HepG2 (cell line): Measurements from ENCODE around the gene GLIS1. TPM values are rescaled to one million over a fixed set of nuclear protein-coding genes. Genes with fewer than 3 reads are reported as not detected.

Experiments used
- ATAC-seq: fragments of 200-7000 bp; cut with Tn5 transposase; 3 replicates; pipeline ENCODE4 v1.9.1; 2020; ENCODE audit warnings: mild to moderate bottlenecking, moderate library complexity
- BruUV-seq: library from RNA; stranded (reverse); fragments of 400-500 nt; replicated peaks from 2 replicates; lab custom pipeline; 2021; lab: Mats Ljungman, UMichigan
- CTCF ChIA-PET: fragments of 300-600 bp; formaldehyde crosslinking; extraction: SDS; loops from one replicate; lab custom pipeline; 2021; ENCODE audit warnings: low total read pairs, inconsistent platforms, low intra/inter-chr PET ratio; lab: Yijun Ruan, JAX
- POLR2A ChIA-PET: fragments of 350-600 bp; sonication (Branson Sonifier 250); formaldehyde crosslinking; loops from one replicate; lab custom pipeline; 2020; ENCODE audit warnings: antibody characterized with exemption, inconsistent platforms; lab: Yijun Ruan, JAX
- DNase-seq: peaks from one replicate; pipeline ENCODE4 v3.0.0-alpha.2; 2015; ENCODE audit warnings: low spot score
- FAIRE-seq: peaks from 3 replicates; lab custom pipeline; 2011; peaks lifted over from hg19 to GRCh38; lab: Jason Lieb, UNC
- H2AFZ ChIP-seq: one replicate; pipeline ENCODE4 v1.6.1; 2011; ENCODE audit warnings: low read length, inconsistent platforms
- H3K27ac ChIP-seq: fragments of 300-600 bp; 3 replicates; pipeline ENCODE4 v1.8.0; 2011; ENCODE audit warnings: mixed run types, mild to moderate bottlenecking, mixed read lengths, low read length, inconsistent platforms; ENCODE audit not compliant: insufficient read depth; ENCODE audit errors: extremely low read length
- H3K27me3 ChIP-seq, 2 experiments: fragments of 200-600 bp in 1 of 2; 2 replicates in 1 of 2; 3 replicates in 1 of 2; pipeline versions ENCODE4 v1.6.0 to v1.8.0; 2011; ENCODE audit warnings: low read length in 2 of 2, mild to moderate bottlenecking in 2 of 2, moderate library complexity in 2 of 2, inconsistent platforms in 1 of 2; ENCODE audit not compliant: insufficient read depth in 2 of 2, control insufficient read depth in 1 of 2
- H3K36me3 ChIP-seq, 2 experiments: fragments of 200-600 bp in 1 of 2; replicated peaks in 1 of 2; 2 replicates in 1 of 2; 3 replicates in 1 of 2; pipeline versions ENCODE4 v1.5.1 to v1.8.0; 2011; ENCODE audit warnings: low read length in 2 of 2, inconsistent platforms in 1 of 2; ENCODE audit not compliant: insufficient read depth in 2 of 2, control insufficient read depth in 1 of 2
- H3K4me1 ChIP-seq: 2 replicates; pipeline ENCODE4 v1.5.1; 2012; ENCODE audit warnings: low read length, inconsistent platforms; ENCODE audit not compliant: insufficient read depth
- H3K4me2 ChIP-seq: 2 replicates; pipeline ENCODE4 v1.6.0; 2011; ENCODE audit warnings: low read depth, low read length, inconsistent platforms
- H3K4me3 ChIP-seq, 3 experiments: fragments of 200-600 bp in 1 of 3; sonication (generic), shearing (Covaris generic) in 1 of 3; replicated peaks in 1 of 3; 2 replicates each; pipeline ENCODE4 v1.5.1; 2011 to 2016; ENCODE audit warnings: low read length in 3 of 3, inconsistent platforms in 2 of 3, low read depth in 2 of 3, mild to moderate bottlenecking in 2 of 3, control low read depth in 1 of 3, mixed read lengths in 1 of 3; ENCODE audit not compliant: insufficient read depth in 1 of 3
- H3K79me2 ChIP-seq: one replicate; pipeline ENCODE4 v1.6.1; 2011; ENCODE audit warnings: low read length, inconsistent platforms; ENCODE audit not compliant: insufficient read depth
- H3K9ac ChIP-seq: 2 replicates; pipeline ENCODE4 v1.6.0; 2011; ENCODE audit warnings: mild to moderate bottlenecking, low read depth, low read length, inconsistent platforms; ENCODE audit not compliant: insufficient read depth
- H3K9me3 ChIP-seq: 2 replicates; pipeline ENCODE4 v1.5.1; 2012; ENCODE audit warnings: mild to moderate bottlenecking, low read length
- H4K20me1 ChIP-seq: 2 replicates; pipeline ENCODE4 v1.6.0; 2011; ENCODE audit warnings: inconsistent platforms, mild to moderate bottlenecking, low read length, moderate library complexity; ENCODE audit not compliant: insufficient read depth
- ATF7-NPFF ChIP-seq: sonication (generic); formaldehyde crosslinking; IDR thresholded peaks from 2 replicates; pipeline ENCODE4 v1.8.1; 2023; ENCODE audit warnings: mild to moderate bottlenecking, low read depth, missing genetic modification reagents, moderate library complexity
- DNMT1 ChIP-seq: sonication (generic); formaldehyde crosslinking; IDR thresholded peaks from 2 replicates; pipeline ENCODE4 v1.5.1; 2020; ENCODE audit warnings: mild to moderate bottlenecking, missing genetic modification reagents
- HNRNPLL ChIP-seq: fragments of 200-400 bp; formaldehyde crosslinking; IDR thresholded peaks from 2 replicates; pipeline ENCODE4 v1.6.1; 2017; ENCODE audit warnings: mild to moderate bottlenecking, low read depth, low read length; ENCODE audit not compliant: poor library complexity, severe bottlenecking
- HOXA5 ChIP-seq: sonication (generic); formaldehyde crosslinking; IDR thresholded peaks from 2 replicates; pipeline ENCODE4 v1.4.0; 2020; ENCODE audit warnings: missing genetic modification reagents
- MAFG ChIP-seq: sonication (generic); formaldehyde crosslinking; IDR thresholded peaks from 2 replicates; pipeline ENCODE4 v1.5.1; 2020; ENCODE audit warnings: mild to moderate bottlenecking, missing genetic modification reagents
- ONECUT2 ChIP-seq: sonication (generic); formaldehyde crosslinking; IDR thresholded peaks from 2 replicates; pipeline ENCODE4 v1.4.0; 2020; ENCODE audit warnings: missing genetic modification reagents
- RAD21 ChIP-seq: fragments of 450-650 bp; formaldehyde crosslinking; IDR thresholded peaks from 2 replicates; pipeline ENCODE4 v1.5.0; 2020; ENCODE audit warnings: mild to moderate bottlenecking
- REPIN1 ChIP-seq: sonication (generic); formaldehyde crosslinking; IDR thresholded peaks from 2 replicates; pipeline ENCODE4 v1.8.0; 2022; ENCODE audit warnings: missing genetic modification reagents, low read depth, mild to moderate bottlenecking, borderline replicate concordance
- RNF2 ChIP-seq: fragments of 450-650 bp; conservative IDR thresholded peaks from 2 replicates; pipeline ENCODE4 v1.6.1; 2016; ENCODE audit warnings: low read depth
- SMC3 ChIP-seq: IDR thresholded peaks from 2 replicates; pipeline ENCODE4 v1.6.1; 2011; ENCODE audit warnings: low read length, improper control_type of control experiment
- ZFX ChIP-seq: sonication (generic); formaldehyde crosslinking; IDR thresholded peaks from 2 replicates; pipeline ENCODE4 v1.4.0; 2020; ENCODE audit warnings: mild to moderate bottlenecking, low read depth, missing genetic modification reagents, moderate library complexity
- ZNF264 ChIP-seq: sonication (generic); formaldehyde crosslinking; IDR thresholded peaks from 2 replicates; pipeline ENCODE4 v1.4.0; 2020; ENCODE audit warnings: missing genetic modification reagents
- ZNF441 ChIP-seq: sonication (generic); formaldehyde crosslinking; IDR thresholded peaks from 2 replicates; pipeline ENCODE4 v1.7.0; 2021; ENCODE audit warnings: missing genetic modification reagents, borderline replicate concordance
- ZNF446 ChIP-seq: sonication (generic); formaldehyde crosslinking; IDR thresholded peaks from 2 replicates; pipeline ENCODE4 v1.5.0; 2020; ENCODE audit warnings: mild to moderate bottlenecking, missing genetic modification reagents
- ZNF460 ChIP-seq: sonication (generic); formaldehyde crosslinking; IDR thresholded peaks from 2 replicates; pipeline ENCODE4 v1.5.1; 2020; ENCODE audit warnings: missing genetic modification reagents, mild to moderate bottlenecking, borderline replicate concordance
- WGBS: methylation state at CpG from one replicate; pipeline ENCODE4 v1.1.6; 2017; ENCODE audit warnings: low lambda C conversion rate; 5-methylcytosine and 5-hydroxymethylcytosine counted together
- in situ Hi-C: cut with HindIII; loops from 2 replicates; pipeline ENCODE4 v1.10.0; 2017; ENCODE audit warnings: low pct_unique_long_range_greater_than_20kb; ENCODE audit not compliant: extremely low pct_ligation_motif_present
- intact Hi-C: fragments of 100-400 bp; cut with micrococcal nuclease; formaldehyde crosslinking; loops from one replicate; pipeline ENCODE4 v1.10.0; 2022; ENCODE audit not compliant: unreplicated experiment
- polyA plus RNA-seq, 8 experiments: library from polyadenylated mRNA; depleted of rRNA in 3 of 8; stranded (reverse) in 7 of 8; unstranded in 1 of 8; fragments of >200 nt; fragmentation: Illumina TruSeq in 4 of 8; extraction: Trizol in 4 of 8; gene quantifications; 2 replicates each; pipeline versions ENCODE4 v1.2.1 to v1.2.3, GENCODE V29; 2011 to 2016; ENCODE audit warnings: low read depth in 4 of 8, missing spikeins in 1 of 8, mixed read lengths in 1 of 8; ENCODE audit not compliant: insufficient read depth in 1 of 8
- total RNA-seq, 5 experiments: library from RNA; depleted of rRNA; stranded (reverse); fragments of >200 nt; fragmentation: Illumina TruSeq; extraction: Trizol; gene quantifications; 2 replicates each; pipeline ENCODE4 v1.2.3, GENCODE V29; 2016; ENCODE audit warnings: low read depth in 1 of 5
- TF ChIP-seq, protein P1 (sequence below): sonication (generic); formaldehyde crosslinking; IDR thresholded peaks from 2 replicates; pipeline ENCODE4 v1.8.1; 2023; ENCODE audit warnings: mild to moderate bottlenecking, moderate library complexity, missing genetic modification reagents
- TF ChIP-seq, protein P2 (sequence below): fragments of 450-650 bp; IDR thresholded peaks from 2 replicates; pipeline ENCODE4 v1.6.1; 2017
- TF ChIP-seq, protein P3 (sequence below): sonication (generic); formaldehyde crosslinking; IDR thresholded peaks from 2 replicates; pipeline ENCODE4 v1.5.1; 2020; ENCODE audit warnings: mild to moderate bottlenecking, missing genetic modification reagents, moderate library complexity

Gene GLIS1
- total and polyA plus RNA-seq, 2 of the 13 experiments (the other 11 are each of a cell fraction or from before 2014, with no cell fraction given): 0.03 TPM; not detected in 1

DNA sequence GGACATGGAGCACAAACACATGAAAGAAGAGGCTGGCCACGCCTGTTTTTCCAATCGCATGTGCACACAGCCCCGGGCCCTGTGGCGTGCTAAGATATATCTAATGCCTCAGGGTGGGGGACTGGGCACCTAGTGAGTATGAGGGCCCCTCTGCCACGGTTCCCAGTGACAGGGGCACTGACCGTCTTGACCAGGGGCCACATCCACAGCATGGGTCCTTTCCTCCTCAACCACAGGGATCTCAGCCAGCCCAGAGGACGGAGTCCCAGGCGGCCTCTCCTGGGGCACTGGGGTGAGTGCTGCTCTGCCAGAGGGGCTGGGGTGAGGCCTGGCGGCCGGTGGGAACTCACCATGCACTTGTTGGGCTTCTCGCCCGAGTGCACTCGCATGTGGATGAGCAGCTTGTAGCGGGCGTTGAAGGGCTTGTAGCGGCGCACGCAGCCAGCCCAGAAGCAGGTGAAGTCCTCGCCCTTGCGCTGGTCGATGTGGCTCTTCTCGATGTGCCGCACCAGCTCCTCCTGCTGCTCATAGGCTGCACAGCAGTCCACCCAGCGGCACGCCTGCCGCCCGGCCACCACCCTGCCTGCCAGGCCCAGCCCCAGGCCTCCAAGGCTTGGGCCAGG lies 145.1 kb downstream of the GLIS1 start:
- POLR2A ChIA-PET: no interaction called here
- H2AFZ ChIP-seq: no peak overlapping the region
- no peaks in the 10 kb centered on the region for H3K36me3 ChIP-seq
- no peak overlapping the region for H3K4me3 ChIP-seq
- in situ Hi-C loops (loop anchor here (5.0 kb wide), 1 partner anchor 107 kb away; no protein-coding TSS in a partner anchor), intact Hi-C loops (loop anchor here (1.0 kb wide), 1 partner anchor 109 kb away; no protein-coding TSS in a partner anchor)
- 52% methylated on average over 11 of the region's 27 CpGs for WGBS
- CTCF ChIA-PET: interaction anchor here (2.5 kb wide), 1 partner anchor 108 kb away, joined by 11 read pairs; no protein-coding TSS in a partner anchor
- no peak overlapping the region for H3K27ac ChIP-seq
- H3K4me2 ChIP-seq: no peak overlapping the region
- DNase-seq (peak; percentile 27), ATAC-seq (peak; percentile 96), FAIRE-seq (no peak)
- H3K9ac ChIP-seq: no peak overlapping the region
- H3K27me3 ChIP-seq: peaks cover 6 to 21% of the 10 kb centered on the region in 2 experiments; a peak in 4 of 5 replicates
- H3K9me3 ChIP-seq: no peaks in the 10 kb centered on the region
- no TSS peak for BruUV-seq
- H4K20me1 ChIP-seq: no peaks in the 10 kb centered on the region
- H3K79me2 ChIP-seq: no peaks in the 10 kb centered on the region
- H3K4me1 ChIP-seq: no peaks in the 10 kb centered on the region
- TF ChIP-seq ZFX: 0 out of 2 replicates have a peak, but pooled peaks have one; percentile 30
- no peak for TF ChIP-seq ONECUT2 (CRISPR knock-in tag)
- no peak for TF ChIP-seq ZNF264
- TF ChIP-seq HNRNPLL: peak; percentile 27
- TF ChIP-seq, protein P1, sequence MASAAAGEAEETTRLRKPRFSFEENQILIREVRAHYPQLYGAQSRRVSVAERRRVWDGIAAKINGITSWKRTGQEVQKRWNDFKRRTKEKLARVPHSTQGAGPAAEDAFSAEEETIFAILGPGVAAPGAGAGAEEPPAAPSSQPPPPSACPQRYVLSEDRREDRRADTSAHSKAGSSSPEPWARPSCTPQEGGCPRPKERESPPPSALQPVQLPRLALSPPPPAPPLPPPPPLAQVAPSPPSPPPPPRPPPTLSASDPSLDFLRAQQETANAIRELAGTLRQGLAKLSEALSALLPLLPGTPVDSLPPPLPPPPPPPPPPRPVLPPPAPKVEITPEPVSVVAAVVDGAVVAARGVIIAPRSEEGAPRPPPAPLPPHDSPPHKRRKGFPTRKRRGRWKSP (CRISPR knock-in tag): no peak; the same call in 1 of the 2 replicates
- no peak for TF ChIP-seq DNMT1
- no peak for TF ChIP-seq ZNF446 (CRISPR knock-in tag)
- TF ChIP-seq, protein P2, sequence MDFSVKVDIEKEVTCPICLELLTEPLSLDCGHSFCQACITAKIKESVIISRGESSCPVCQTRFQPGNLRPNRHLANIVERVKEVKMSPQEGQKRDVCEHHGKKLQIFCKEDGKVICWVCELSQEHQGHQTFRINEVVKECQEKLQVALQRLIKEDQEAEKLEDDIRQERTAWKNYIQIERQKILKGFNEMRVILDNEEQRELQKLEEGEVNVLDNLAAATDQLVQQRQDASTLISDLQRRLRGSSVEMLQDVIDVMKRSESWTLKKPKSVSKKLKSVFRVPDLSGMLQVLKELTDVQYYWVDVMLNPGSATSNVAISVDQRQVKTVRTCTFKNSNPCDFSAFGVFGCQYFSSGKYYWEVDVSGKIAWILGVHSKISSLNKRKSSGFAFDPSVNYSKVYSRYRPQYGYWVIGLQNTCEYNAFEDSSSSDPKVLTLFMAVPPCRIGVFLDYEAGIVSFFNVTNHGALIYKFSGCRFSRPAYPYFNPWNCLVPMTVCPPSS: no peak
- TF ChIP-seq MAFG (CRISPR knock-in tag): no peak
- peak; percentile 86 for TF ChIP-seq RAD21 (CRISPR knock-in tag)
- TF ChIP-seq ZNF460 (CRISPR knock-in tag): no peak
- no peak for TF ChIP-seq RNF2
- TF ChIP-seq ATF7-NPFF: no peak
- peak; percentile 29; the same call in 1 of the 2 replicates for TF ChIP-seq SMC3
- no peak for TF ChIP-seq ZNF441 (CRISPR knock-in tag)
- TF ChIP-seq, protein P3, sequence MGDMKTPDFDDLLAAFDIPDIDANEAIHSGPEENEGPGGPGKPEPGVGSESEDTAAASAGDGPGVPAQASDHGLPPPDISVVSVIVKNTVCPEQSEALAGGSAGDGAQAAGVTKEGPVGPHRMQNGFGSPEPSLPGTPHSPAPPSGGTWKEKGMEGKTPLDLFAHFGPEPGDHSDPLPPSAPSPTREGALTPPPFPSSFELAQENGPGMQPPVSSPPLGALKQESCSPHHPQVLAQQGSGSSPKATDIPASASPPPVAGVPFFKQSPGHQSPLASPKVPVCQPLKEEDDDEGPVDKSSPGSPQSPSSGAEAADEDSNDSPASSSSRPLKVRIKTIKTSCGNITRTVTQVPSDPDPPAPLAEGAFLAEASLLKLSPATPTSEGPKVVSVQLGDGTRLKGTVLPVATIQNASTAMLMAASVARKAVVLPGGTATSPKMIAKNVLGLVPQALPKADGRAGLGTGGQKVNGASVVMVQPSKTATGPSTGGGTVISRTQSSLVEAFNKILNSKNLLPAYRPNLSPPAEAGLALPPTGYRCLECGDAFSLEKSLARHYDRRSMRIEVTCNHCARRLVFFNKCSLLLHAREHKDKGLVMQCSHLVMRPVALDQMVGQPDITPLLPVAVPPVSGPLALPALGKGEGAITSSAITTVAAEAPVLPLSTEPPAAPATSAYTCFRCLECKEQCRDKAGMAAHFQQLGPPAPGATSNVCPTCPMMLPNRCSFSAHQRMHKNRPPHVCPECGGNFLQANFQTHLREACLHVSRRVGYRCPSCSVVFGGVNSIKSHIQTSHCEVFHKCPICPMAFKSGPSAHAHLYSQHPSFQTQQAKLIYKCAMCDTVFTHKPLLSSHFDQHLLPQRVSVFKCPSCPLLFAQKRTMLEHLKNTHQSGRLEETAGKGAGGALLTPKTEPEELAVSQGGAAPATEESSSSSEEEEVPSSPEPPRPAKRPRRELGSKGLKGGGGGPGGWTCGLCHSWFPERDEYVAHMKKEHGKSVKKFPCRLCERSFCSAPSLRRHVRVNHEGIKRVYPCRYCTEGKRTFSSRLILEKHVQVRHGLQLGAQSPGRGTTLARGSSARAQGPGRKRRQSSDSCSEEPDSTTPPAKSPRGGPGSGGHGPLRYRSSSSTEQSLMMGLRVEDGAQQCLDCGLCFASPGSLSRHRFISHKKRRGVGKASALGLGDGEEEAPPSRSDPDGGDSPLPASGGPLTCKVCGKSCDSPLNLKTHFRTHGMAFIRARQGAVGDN: peak; percentile 22; the same call in 1 of the 2 replicates
- no peak for TF ChIP-seq REPIN1 (CRISPR knock-in tag)
- TF ChIP-seq HOXA5: no peak
